Islet precursor cell (in vitro differentiated cells): ENCODE results near the gene SPEM1.

Experiments
- DNase-seq: peaks from one replicate; pipeline ENCODE4 v3.0.0-alpha.2; 2018

SPEM1 gene

GRCh38 chr17:7423679-7424078, 3.6 kb downstream of the SPEM1 start:
- DNase-seq: no peak

GRCh38 chr17:7425316-7425715, 5.2 kb downstream of the SPEM1 start, which contains the start of gene SPEM2:
SPEM2 (plus strand) TSS chr17:7425616; CDS start chr17:7425689, 73 bp downstream.
- no peak for DNase-seq

GRCh38 chr17:7425756-7426155, 5.6 kb downstream of the SPEM1 start:
- no peak for DNase-seq

GRCh38 chr17:7426203-7426863, 6.2 kb downstream of the SPEM1 start:
- DNase-seq: no peak

GRCh38 chr17:7426896-7427489, 6.9 kb downstream of the SPEM1 start:
- no peak for DNase-seq

- no peak for DNase-seq
These were observed 7.4 kb downstream of the SPEM1 start for GRCh38 chr17:7427549-7427948.

- DNase-seq: no peak
These were observed 8.4 kb downstream of the SPEM1 start, which contains the start of gene SPEM3 for GRCh38 chr17:7428557-7428956. SPEM3 (plus strand) TSS chr17:7428857; CDS start chr17:7428903, 46 bp downstream.

GRCh38 chr17:7429722-7430121, 9.6 kb downstream of the SPEM1 start:
- DNase-seq: no peak

- DNase-seq: no peak
These were observed 11.1 kb downstream of the SPEM1 start for GRCh38 chr17:7431231-7431630.

GRCh38 chr17:7432296-7432695, 12.2 kb downstream of the SPEM1 start:
- no peak for DNase-seq

GRCh38 chr17:7435676-7436555, 15.8 kb downstream of the SPEM1 start:
- peak; percentile 90 for DNase-seq

GRCh38 chr17:7436556-7437368, 16.6 kb downstream of the SPEM1 start:
- DNase-seq: peak; percentile 96

- DNase-seq: peak; percentile 49
These were observed 17.3 kb downstream of the SPEM1 start for GRCh38 chr17:7437369-7437863.

GRCh38 chr17:7437950-7438614, 18.0 kb downstream of the SPEM1 start:
- peak; percentile 84 for DNase-seq

GRCh38 chr17:7438656-7439460, 18.7 kb downstream of the SPEM1 start:
- no peak for DNase-seq

- peak; percentile 75 for DNase-seq
These were observed 19.5 kb downstream of the SPEM1 start, which contains the start of gene FGF11 for GRCh38 chr17:7439462-7440112. FGF11 (plus strand) TSS chr17:7439512; CDS start chr17:7439621, 109 bp downstream.

- DNase-seq: peak; percentile 67
These were observed 20.1 kb downstream of the SPEM1 start for GRCh38 chr17:7440113-7440833.

- peak; percentile 80 for DNase-seq
These were observed 20.7 kb downstream of the SPEM1 start for GRCh38 chr17:7440834-7441195.

GRCh38 chr17:7441266-7441665, 21.1 kb downstream of the SPEM1 start:
- DNase-seq: peak; percentile 64

- DNase-seq: no peak
These were observed 22.0 kb downstream of the SPEM1 start for GRCh38 chr17:7442142-7442541.
